DND-41 (cell line): ENCODE results near the gene ATAD3C.

Experiments used
- CTCF ChIP-seq: IDR thresholded peaks from 2 replicates; pipeline ENCODE4 v1.5.1; 2012; ENCODE audit warnings: borderline replicate concordance, low read length, moderate library complexity, mild to moderate bottlenecking; ENCODE audit not compliant: poor library complexity, severe bottlenecking; ENCODE audit errors: extremely low read depth
- EZH2 ChIP-seq: IDR thresholded peaks from 3 replicates; pipeline ENCODE4 v1.6.1; 2012; ENCODE audit warnings: borderline replicate concordance, low read depth, mild to moderate bottlenecking, moderate library complexity, low read length, inconsistent platforms; ENCODE audit not compliant: severe bottlenecking

GRCh38 chr1:1402072-1402900, 47.2 kb upstream of the ATAD3C start:
- TF ChIP-seq CTCF (peak; percentile 70), EZH2 (no peak)
